GM12892 (cell line): ENCODE results near the gene FLNA.
"Not testable (repeated sequence)": the region's sequence is repeated elsewhere in the genome, so short reads cannot be mapped to it uniquely, and the experiment has no call there.

Experiments
- POLR2A ChIP-seq: IDR thresholded peaks from 2 replicates; pipeline ENCODE4 v1.6.1; 2011; ENCODE audit warnings: low read depth, low read length, control low read depth
- POLR2AphosphoS5 ChIP-seq: IDR thresholded peaks from 2 replicates; pipeline ENCODE4 v1.6.1; 2011; ENCODE audit warnings: low read depth, low read length, control low read depth
- TAF1 ChIP-seq: IDR thresholded peaks from 2 replicates; pipeline ENCODE4 v1.6.1; 2011; ENCODE audit warnings: low read depth, mild to moderate bottlenecking, control low read depth, low read length, borderline replicate concordance

- not testable (repeated sequence) for TF ChIP-seq POLR2A, POLR2AphosphoS5, TAF1
Observed at GRCh38 chrX:154343063-154343462, 31.4 kb downstream of the FLNA start.
